OCI-LY3 (cell line): ENCODE measurements around the gene DLX2.
"Not testable (repeated sequence)": the region's sequence is repeated elsewhere in the genome, so short reads cannot be mapped to it uniquely, and the experiment has no call there.

Experiments
- H2AFZ ChIP-seq: fragments of 200-600, 300-600 bp; shearing (Covaris generic); 2 replicates; pipeline ENCODE4 v1.6.0; 2014; ENCODE audit warnings: antibody characterized with exemption, low read depth, low read length
- H3K27ac ChIP-seq: fragments of 200-600, 300-600 bp; sonication (generic); 2 replicates; pipeline ENCODE4 v1.5.1; 2014; ENCODE audit warnings: mild to moderate bottlenecking, low read length, moderate library complexity, mixed read lengths
- H3K27me3 ChIP-seq: fragments of 200-600, 300-600 bp; sonication (generic); 2 replicates; pipeline ENCODE4 v1.6.1; 2014; ENCODE audit warnings: low read depth, low read length, mixed read lengths
- H3K36me3 ChIP-seq: fragments of 200-600, 300-600 bp; sonication (generic); replicated peaks from 2 replicates; pipeline ENCODE3; 2014; ENCODE audit warnings: low read depth, low read length, mixed read lengths
- H3K4me1 ChIP-seq: fragments of 300-600, 200-600 bp; sonication (generic); 2 replicates; pipeline ENCODE4 v1.6.1; 2014; ENCODE audit warnings: low read length, mixed read lengths
- H3K4me2 ChIP-seq: fragments of 200-600, 300-600 bp; sonication (generic); 2 replicates; pipeline ENCODE4 v1.6.1; 2014; ENCODE audit warnings: low read length, mixed read lengths
- H3K4me3 ChIP-seq: fragments of 300-600, 200-600 bp; sonication (generic); 2 replicates; pipeline ENCODE4 v1.5.1; 2014; ENCODE audit warnings: antibody characterized with exemption, mild to moderate bottlenecking, low read length, moderate library complexity
- H3K79me2 ChIP-seq: fragments of 300-600, 200-600 bp; shearing (Covaris generic); 2 replicates; pipeline ENCODE4 v1.6.1; 2014; ENCODE audit warnings: mild to moderate bottlenecking, low read length, mixed read lengths
- H3K9ac ChIP-seq: fragments of 300-600, 200-600 bp; shearing (Covaris generic); 2 replicates; pipeline ENCODE4 v1.6.0; 2014; ENCODE audit warnings: mild to moderate bottlenecking, low read length, moderate library complexity
- H3K9me3 ChIP-seq: fragments of 200-600, 300-600 bp; shearing (Covaris generic); 2 replicates; pipeline ENCODE4 v1.6.1; 2014; ENCODE audit warnings: low read length, mixed read lengths; ENCODE audit not compliant: insufficient read depth
- H4K20me1 ChIP-seq: fragments of 200-600, 300-600 bp; sonication (generic); 2 replicates; pipeline ENCODE4 v1.6.1; 2016; ENCODE audit warnings: low read length, mixed read lengths; ENCODE audit not compliant: insufficient read depth
- CTCF ChIP-seq: fragments of 200-600, 300-600 bp; sonication (generic); IDR thresholded peaks from 2 replicates; pipeline ENCODE4 v1.5.1; 2014; ENCODE audit warnings: antibody characterized with exemption, low read length, low read depth
- EZH2phosphoT487 ChIP-seq: fragments of 200-600 bp; shearing (Covaris generic); IDR thresholded peaks from 2 replicates; pipeline ENCODE4 v1.6.1; 2018; ENCODE audit warnings: antibody characterized with exemption, mixed run types, low read depth

The DLX2 gene

GRCh38 chr2:172119089-172119488, 16.4 kb upstream of the DLX2 start:
- Histone ChIP-seq H3K79me2 (no peaks in the 10 kb centered on the region), H4K20me1 (no peaks in the 10 kb centered on the region), H2AFZ (no peak overlapping the region), H3K4me2 (no peak overlapping the region), H3K36me3 (no peaks in the 10 kb centered on the region), H3K9ac (no peak overlapping the region), H3K9me3 (no peaks in the 10 kb centered on the region), H3K27me3 (0 out of 2 replicates have a peak, but pooled peaks cover 5% of the 10 kb centered on the region), H3K4me1 (no peaks in the 10 kb centered on the region), H3K4me3 (no peak overlapping the region), H3K27ac (no peak overlapping the region)
- TF ChIP-seq EZH2phosphoT487 (no peak), CTCF (no peak)

GRCh38 chr2:172116107-172116506, 13.4 kb upstream of the DLX2 start:
- 0 out of 2 replicates have a peak, but pooled peaks cover 5% of the 10 kb centered on the region for H3K27me3 ChIP-seq
- H3K4me2 ChIP-seq = no peak overlapping the region
- no peaks in the 10 kb centered on the region for H4K20me1 ChIP-seq
- H3K27ac ChIP-seq = no peak overlapping the region
- no peaks in the 10 kb centered on the region for H3K79me2 ChIP-seq
- H3K4me1 ChIP-seq = no peaks in the 10 kb centered on the region
- TF ChIP-seq EZH2phosphoT487 (no peak), CTCF (no peak)
- H3K9me3 ChIP-seq = no peaks in the 10 kb centered on the region
- no peak overlapping the region for H3K4me3 ChIP-seq
- H2AFZ ChIP-seq = no peak overlapping the region
- no peak overlapping the region for H3K9ac ChIP-seq
- no peaks in the 10 kb centered on the region for H3K36me3 ChIP-seq

GRCh38 chr2:172114579-172114978, 11.9 kb upstream of the DLX2 start:
- TF ChIP-seq EZH2phosphoT487 (no peak), CTCF (no peak)
- H4K20me1 ChIP-seq = no peaks in the 10 kb centered on the region
- no peaks in the 10 kb centered on the region for H3K9me3 ChIP-seq
- H2AFZ ChIP-seq = no peak overlapping the region
- no peaks in the 10 kb centered on the region for H3K36me3 ChIP-seq
- no peaks in the 10 kb centered on the region for H3K4me1 ChIP-seq
- H3K4me3 ChIP-seq = no peak overlapping the region
- H3K4me2 ChIP-seq = no peak overlapping the region
- H3K27ac ChIP-seq = no peak overlapping the region
- H3K27me3 ChIP-seq = 0 out of 2 replicates have a peak, but pooled peaks cover 5% of the 10 kb centered on the region
- H3K9ac ChIP-seq = no peak overlapping the region
- H3K79me2 ChIP-seq = no peaks in the 10 kb centered on the region

- not testable (repeated sequence) for H3K4me2 ChIP-seq, H3K27ac ChIP-seq, H3K79me2 ChIP-seq
Observed at GRCh38 chr2:172114176-172114575, 11.5 kb upstream of the DLX2 start.

GRCh38 chr2:172113617-172114016, 10.9 kb upstream of the DLX2 start:
- Histone ChIP-seq H3K36me3 (no peaks in the 10 kb centered on the region), H3K4me1 (no peaks in the 10 kb centered on the region), H3K9me3 (no peaks in the 10 kb centered on the region), H3K4me3 (no peak overlapping the region), H3K4me2 (no peak overlapping the region), H3K79me2 (no peaks in the 10 kb centered on the region), H3K27me3 (0 out of 2 replicates have a peak, but pooled peaks cover 5% of the 10 kb centered on the region), H2AFZ (no peak overlapping the region), H4K20me1 (no peaks in the 10 kb centered on the region), H3K9ac (no peak overlapping the region), H3K27ac (no peak overlapping the region)
- TF ChIP-seq CTCF = peak; percentile 46
- no peak for TF ChIP-seq EZH2phosphoT487

More at GRCh38 chr2:172114176-172114575, 11.5 kb upstream of the DLX2 start:
- not testable (repeated sequence) for H3K9ac ChIP-seq, H4K20me1 ChIP-seq, H2AFZ ChIP-seq, H3K4me3 ChIP-seq, H3K4me1 ChIP-seq, H3K36me3 ChIP-seq, H3K27me3 ChIP-seq, H3K9me3 ChIP-seq
